Hepatic stellate cell (primary cell): ENCODE measurements around the gene TMCC1.
"Not testable (repeated sequence)": the region's sequence is repeated elsewhere in the genome, so short reads cannot be mapped to it uniquely, and the experiment has no call there.

Source experiments
- DNase-seq: peaks from one replicate; pipeline ENCODE4 v3.0.0; 2011; ENCODE audit warnings: low spot score

The TMCC1 gene

GRCh38 chr3:129835198-129835597 is 58.3 kb downstream of the TMCC1 start:
- DNase-seq, result no peak

GRCh38 chr3:129834580-129834979 is 58.9 kb downstream of the TMCC1 start:
- no peak for DNase-seq

GRCh38 chr3:129831942-129832341 is 61.6 kb downstream of the TMCC1 start:
- DNase-seq, result not testable (repeated sequence)

- DNase-seq, result no peak
These were observed 62.0 kb downstream of the TMCC1 start for GRCh38 chr3:129831503-129831902.

GRCh38 chr3:129829640-129830039 is 63.9 kb downstream of the TMCC1 start:
- peak; percentile 53 for DNase-seq

GRCh38 chr3:129827765-129828164 is 65.7 kb downstream of the TMCC1 start:
- DNase-seq, result no peak

GRCh38 chr3:129824926-129825541 is 68.5 kb downstream of the TMCC1 start:
- DNase-seq, result peak; percentile 21

GRCh38 chr3:129822679-129823078 is 70.8 kb downstream of the TMCC1 start:
- DNase-seq, result no peak

GRCh38 chr3:129822241-129822640 is 71.3 kb downstream of the TMCC1 start:
- no peak for DNase-seq

GRCh38 chr3:129820587-129820986 is 72.9 kb downstream of the TMCC1 start:
- DNase-seq, result no peak

- DNase-seq, result no peak
These were observed 80.9 kb downstream of the TMCC1 start for GRCh38 chr3:129812589-129812988.

GRCh38 chr3:129809297-129809696 is 84.2 kb downstream of the TMCC1 start:
- no peak for DNase-seq

- DNase-seq, result no peak
These were observed 97.4 kb downstream of the TMCC1 start for GRCh38 chr3:129796146-129796545.

- no peak for DNase-seq
These were observed 98.1 kb downstream of the TMCC1 start for GRCh38 chr3:129795186-129796010.

- DNase-seq, result no peak
These were observed 99.0 kb downstream of the TMCC1 start for GRCh38 chr3:129794311-129795185.

- no peak for DNase-seq
These were observed 99.6 kb downstream of the TMCC1 start for GRCh38 chr3:129793942-129794310.

- no peak for DNase-seq
These were observed 100.2 kb downstream of the TMCC1 start for GRCh38 chr3:129793319-129793718.

- no peak for DNase-seq
These were observed 110.0 kb downstream of the TMCC1 start for GRCh38 chr3:129783470-129783869.

GRCh38 chr3:129778871-129779270 is 114.6 kb downstream of the TMCC1 start:
- no peak for DNase-seq

GRCh38 chr3:129777806-129778205 is 115.7 kb downstream of the TMCC1 start:
- DNase-seq, result peak; percentile 24

GRCh38 chr3:129775870-129776269 is 117.6 kb downstream of the TMCC1 start:
- no peak for DNase-seq
